Mucosa of stomach (tissue), 1 donor: Measurements from ENCODE around the gene SNX33.
"Not testable (repeated sequence)": the region's sequence is repeated elsewhere in the genome, so short reads cannot be mapped to it uniquely, and the experiment has no call there.

Experiments
- H3K27me3 ChIP-seq: one replicate; pipeline ENCODE4 v1.7.0; 2013; ENCODE audit warnings: mild to moderate bottlenecking, low read length; ENCODE audit not compliant: control insufficient read depth, insufficient read depth
- H3K36me3 ChIP-seq: one replicate; pipeline ENCODE4 v1.7.0; 2013; ENCODE audit warnings: low read length; ENCODE audit not compliant: control insufficient read depth, insufficient read depth
- H3K4me1 ChIP-seq: one replicate; pipeline ENCODE4 v1.7.0; 2013; ENCODE audit warnings: mild to moderate bottlenecking, low read length; ENCODE audit not compliant: control insufficient read depth, insufficient read depth
- H3K4me3 ChIP-seq: one replicate; pipeline ENCODE4 v1.7.0; 2013; ENCODE audit warnings: low read length
- H3K9ac ChIP-seq: one replicate; pipeline ENCODE4 v1.7.0; 2013; ENCODE audit warnings: mild to moderate bottlenecking, low read length, moderate library complexity
- H3K9me3 ChIP-seq: one replicate; pipeline ENCODE4 v1.7.0; 2013; ENCODE audit warnings: mild to moderate bottlenecking, low read length, moderate library complexity; ENCODE audit not compliant: control insufficient read depth
- donor health status: Pancreatic carcinoma.

SNX33 gene

GRCh38 chr15:75683646-75684312 is 36.1 kb downstream of the SNX33 start:
- H3K36me3 ChIP-seq, H3K27me3 ChIP-seq, H3K9ac ChIP-seq, H3K9me3 ChIP-seq, H3K4me1 ChIP-seq, H3K4me3 ChIP-seq: not testable (repeated sequence)

GRCh38 chr15:75684648-75685047 is 36.9 kb downstream of the SNX33 start:
- no peaks in the 10 kb centered on the region for H3K36me3 ChIP-seq
- no peak overlapping the region for H3K9ac ChIP-seq
- no peaks in the 10 kb centered on the region for H3K27me3 ChIP-seq
- no peaks in the 10 kb centered on the region for H3K9me3 ChIP-seq
- peaks cover 9% of the 10 kb centered on the region for H3K4me1 ChIP-seq
- H3K4me3 ChIP-seq = no peak overlapping the region

GRCh38 chr15:75685195-75685594 is 37.5 kb downstream of the SNX33 start:
- Histone ChIP-seq H3K4me3 (no peak overlapping the region), H3K9ac (no peak overlapping the region), H3K4me1 (peaks cover 9% of the 10 kb centered on the region), H3K27me3 (no peaks in the 10 kb centered on the region), H3K36me3 (no peaks in the 10 kb centered on the region), H3K9me3 (no peaks in the 10 kb centered on the region)

- not testable (repeated sequence) for H3K4me3 ChIP-seq, H3K27me3 ChIP-seq, H3K36me3 ChIP-seq, H3K9ac ChIP-seq, H3K4me1 ChIP-seq, H3K9me3 ChIP-seq
These were observed 38.5 kb downstream of the SNX33 start for GRCh38 chr15:75686212-75686642.

- no peak overlapping the region for H3K4me3 ChIP-seq
- no peaks in the 10 kb centered on the region for H3K27me3 ChIP-seq
- no peak overlapping the region for H3K9ac ChIP-seq
- peaks cover 9% of the 10 kb centered on the region for H3K4me1 ChIP-seq
- H3K36me3 ChIP-seq = no peaks in the 10 kb centered on the region
- H3K9me3 ChIP-seq = no peaks in the 10 kb centered on the region
These were observed 40.0 kb downstream of the SNX33 start for GRCh38 chr15:75687486-75688277.

GRCh38 chr15:75688278-75688557 is 40.5 kb downstream of the SNX33 start:
- Histone ChIP-seq H3K4me1 (peaks cover 8% of the 10 kb centered on the region), H3K4me3 (no peak overlapping the region), H3K9ac (no peak overlapping the region), H3K27me3 (no peaks in the 10 kb centered on the region), H3K36me3 (no peaks in the 10 kb centered on the region), H3K9me3 (no peaks in the 10 kb centered on the region)

- Histone ChIP-seq H3K4me3 (no peak overlapping the region), H3K9ac (no peak overlapping the region), H3K4me1 (peaks cover 8% of the 10 kb centered on the region), H3K36me3 (no peaks in the 10 kb centered on the region), H3K9me3 (no peaks in the 10 kb centered on the region), H3K27me3 (no peaks in the 10 kb centered on the region)
These were observed 41.1 kb downstream of the SNX33 start for GRCh38 chr15:75688831-75689230.

GRCh38 chr15:75689429-75689828 is 41.7 kb downstream of the SNX33 start:
- not testable (repeated sequence) for H3K4me3 ChIP-seq, H3K36me3 ChIP-seq, H3K9ac ChIP-seq, H3K27me3 ChIP-seq, H3K9me3 ChIP-seq
- H3K4me1 ChIP-seq = peaks cover 13% of the 10 kb centered on the region

- H3K4me3 ChIP-seq, H3K27me3 ChIP-seq, H3K9ac ChIP-seq, H3K9me3 ChIP-seq, H3K36me3 ChIP-seq: not testable (repeated sequence)
- peaks cover 35% of the 10 kb centered on the region for H3K4me1 ChIP-seq
These were observed 44.6 kb downstream of the SNX33 start for GRCh38 chr15:75692311-75692710.

GRCh38 chr15:75693028-75693427 is 45.3 kb downstream of the SNX33 start:
- H3K9ac ChIP-seq, H3K36me3 ChIP-seq, H3K27me3 ChIP-seq, H3K4me3 ChIP-seq, H3K9me3 ChIP-seq: not testable (repeated sequence)
- H3K4me1 ChIP-seq = peaks cover 35% of the 10 kb centered on the region

- peaks cover 35% of the 10 kb centered on the region for H3K4me1 ChIP-seq
- H3K9ac ChIP-seq = no peak overlapping the region
- H3K9me3 ChIP-seq = no peaks in the 10 kb centered on the region
- H3K4me3 ChIP-seq = no peak overlapping the region
- no peaks in the 10 kb centered on the region for H3K36me3 ChIP-seq
- H3K27me3 ChIP-seq = peaks cover 8% of the 10 kb centered on the region
These were observed 46.0 kb downstream of the SNX33 start for GRCh38 chr15:75693501-75694240.
